Hepatocyte (in vitro differentiated cells): Measurements from ENCODE around the gene LZIC. TPM values are rescaled to one million over a fixed set of nuclear protein-coding genes. Genes with fewer than 3 reads are reported as not detected.

Experiments used
- DNase-seq: peaks from one replicate; pipeline ENCODE4 v3.0.0-alpha.2; 2016; ENCODE audit warnings: low spot score
- H2AFZ ChIP-seq: fragments of 200-600 bp; sonication (generic); 2 replicates; pipeline ENCODE4 v1.6.0; 2016; ENCODE audit warnings: antibody characterized with exemption, mild to moderate bottlenecking
- H3K27ac ChIP-seq: fragments of 200-600 bp; sonication (generic); 2 replicates; pipeline ENCODE4 v1.5.1; 2016; ENCODE audit warnings: mild to moderate bottlenecking
- H3K27me3 ChIP-seq: fragments of 200-600 bp; sonication (generic); 2 replicates; pipeline ENCODE4 v1.6.1; 2016
- H3K36me3 ChIP-seq: fragments of 200-600 bp; sonication (generic); replicated peaks from 2 replicates; pipeline ENCODE4 v1.5.1; 2016; ENCODE audit warnings: low read depth; ENCODE audit not compliant: insufficient read depth
- H3K4me1 ChIP-seq: fragments of 200-600 bp; sonication (generic); 2 replicates; pipeline ENCODE4 v1.5.1; 2016; ENCODE audit warnings: mild to moderate bottlenecking, moderate library complexity; ENCODE audit not compliant: insufficient read depth
- H3K4me2 ChIP-seq: fragments of 200-600 bp; sonication (generic); 2 replicates; pipeline ENCODE4 v1.6.0; 2016
- H3K4me3 ChIP-seq: fragments of 200-600 bp; sonication (generic); 2 replicates; pipeline ENCODE4 v1.5.1; 2016; ENCODE audit warnings: mild to moderate bottlenecking
- H3K79me2 ChIP-seq: fragments of 200-600 bp; sonication (generic); 2 replicates; pipeline ENCODE4 v1.6.0; 2017; ENCODE audit warnings: mild to moderate bottlenecking
- H3K9me2 ChIP-seq: fragments of 200-600 bp; sonication (generic); replicated peaks from 2 replicates; pipeline ENCODE4 v1.6.0; 2017; ENCODE audit warnings: mild to moderate bottlenecking; ENCODE audit not compliant: insufficient read depth
- H3K9me3 ChIP-seq: fragments of 200-600 bp; sonication (generic); 2 replicates; pipeline ENCODE4 v1.5.1; 2016; ENCODE audit warnings: low read depth, mild to moderate bottlenecking
- H4K20me1 ChIP-seq: fragments of 200-600 bp; sonication (generic); 2 replicates; pipeline ENCODE4 v1.6.0; 2016; ENCODE audit warnings: mild to moderate bottlenecking; ENCODE audit not compliant: insufficient read depth, poor library complexity, severe bottlenecking
- EZH2 ChIP-seq: fragments of 200-600 bp; sonication (generic); IDR thresholded peaks from 2 replicates; pipeline ENCODE4 v1.6.1; 2016; ENCODE audit warnings: antibody characterized with exemption, mild to moderate bottlenecking, borderline replicate concordance
- EZH2phosphoT487 ChIP-seq: fragments of 200-600 bp; sonication (generic); IDR thresholded peaks from one replicate; pipeline ENCODE4 v1.6.1; 2018; ENCODE audit warnings: antibody characterized with exemption, mild to moderate bottlenecking, low read depth, moderate library complexity; ENCODE audit not compliant: unreplicated experiment, severe bottlenecking
- WGBS: methylation state at CpG from one replicate; pipeline ENCODE4 v1.1.6; 2016; ENCODE audit warnings: low lambda C conversion rate; ENCODE audit errors: missing lambda C conversion rate; 5-methylcytosine and 5-hydroxymethylcytosine counted together
- polyA plus RNA-seq: library from polyadenylated mRNA; unstranded; fragments of >200 nt; fragmentation: Nextera tagmentation; extraction: Ambion mirVana; gene quantifications from 2 replicates; pipeline ENCODE4 v1.2.1, GENCODE V29; 2016
- total RNA-seq: library from RNA; depleted of rRNA; stranded (reverse); fragments of >200 nt; gene quantifications from 2 replicates; pipeline ENCODE4 v1.2.3, GENCODE V29; 2014
- TF ChIP-seq, protein P1 (sequence below): fragments of 200-600 bp; sonication (generic); IDR thresholded peaks from 2 replicates; pipeline ENCODE4 v1.5.1; 2016; ENCODE audit warnings: antibody characterized with exemption, mild to moderate bottlenecking; ENCODE audit not compliant: poor library complexity

Gene LZIC
- total and polyA plus RNA-seq, 2 experiments from 2014 or later = 24.2 to 48.1 TPM

GRCh38 chr1:9884805-9885204 lies 58.4 kb downstream of the LZIC start:
- Histone ChIP-seq H3K27ac (no peak overlapping the region), H3K79me2 (peaks cover 15% of the 10 kb centered on the region), H3K9me3 (no peaks in the 10 kb centered on the region), H4K20me1 (no peaks in the 10 kb centered on the region), H3K4me3 (no peak overlapping the region), H3K4me2 (no peak overlapping the region), H3K36me3 (no peaks in the 10 kb centered on the region), H3K27me3 (no peaks in the 10 kb centered on the region), H3K9me2 (no peaks in the 10 kb centered on the region), H2AFZ (no peak overlapping the region), H3K4me1 (no peaks in the 10 kb centered on the region)
- 93% methylated on average over 7 of the region's 8 CpGs for WGBS
- TF ChIP-seq, protein P1, sequence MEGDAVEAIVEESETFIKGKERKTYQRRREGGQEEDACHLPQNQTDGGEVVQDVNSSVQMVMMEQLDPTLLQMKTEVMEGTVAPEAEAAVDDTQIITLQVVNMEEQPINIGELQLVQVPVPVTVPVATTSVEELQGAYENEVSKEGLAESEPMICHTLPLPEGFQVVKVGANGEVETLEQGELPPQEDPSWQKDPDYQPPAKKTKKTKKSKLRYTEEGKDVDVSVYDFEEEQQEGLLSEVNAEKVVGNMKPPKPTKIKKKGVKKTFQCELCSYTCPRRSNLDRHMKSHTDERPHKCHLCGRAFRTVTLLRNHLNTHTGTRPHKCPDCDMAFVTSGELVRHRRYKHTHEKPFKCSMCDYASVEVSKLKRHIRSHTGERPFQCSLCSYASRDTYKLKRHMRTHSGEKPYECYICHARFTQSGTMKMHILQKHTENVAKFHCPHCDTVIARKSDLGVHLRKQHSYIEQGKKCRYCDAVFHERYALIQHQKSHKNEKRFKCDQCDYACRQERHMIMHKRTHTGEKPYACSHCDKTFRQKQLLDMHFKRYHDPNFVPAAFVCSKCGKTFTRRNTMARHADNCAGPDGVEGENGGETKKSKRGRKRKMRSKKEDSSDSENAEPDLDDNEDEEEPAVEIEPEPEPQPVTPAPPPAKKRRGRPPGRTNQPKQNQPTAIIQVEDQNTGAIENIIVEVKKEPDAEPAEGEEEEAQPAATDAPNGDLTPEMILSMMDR = no peak
- TF ChIP-seq EZH2phosphoT487 = no peak
- TF ChIP-seq EZH2 = no peak
- DNase-seq = no peak

GRCh38 chr1:9883585-9884449 lies 59.4 kb downstream of the LZIC start:
- H3K79me2 ChIP-seq = peaks cover 15% of the 10 kb centered on the region
- no peaks in the 10 kb centered on the region for H3K4me1 ChIP-seq
- H3K9me3 ChIP-seq = no peaks in the 10 kb centered on the region
- H3K27me3 ChIP-seq = no peaks in the 10 kb centered on the region
- H3K4me2 ChIP-seq = no peak overlapping the region
- 93% methylated on average over 9 of the region's 11 CpGs for WGBS
- no peak overlapping the region for H3K27ac ChIP-seq
- TF ChIP-seq, protein P1 = no peak
- TF ChIP-seq EZH2 = no peak
- TF ChIP-seq EZH2phosphoT487 = no peak
- H3K36me3 ChIP-seq = no peaks in the 10 kb centered on the region
- H3K4me3 ChIP-seq = no peak overlapping the region
- no peaks in the 10 kb centered on the region for H4K20me1 ChIP-seq
- DNase-seq = no peak
- no peak overlapping the region for H2AFZ ChIP-seq
- H3K9me2 ChIP-seq = no peaks in the 10 kb centered on the region

DNA sequence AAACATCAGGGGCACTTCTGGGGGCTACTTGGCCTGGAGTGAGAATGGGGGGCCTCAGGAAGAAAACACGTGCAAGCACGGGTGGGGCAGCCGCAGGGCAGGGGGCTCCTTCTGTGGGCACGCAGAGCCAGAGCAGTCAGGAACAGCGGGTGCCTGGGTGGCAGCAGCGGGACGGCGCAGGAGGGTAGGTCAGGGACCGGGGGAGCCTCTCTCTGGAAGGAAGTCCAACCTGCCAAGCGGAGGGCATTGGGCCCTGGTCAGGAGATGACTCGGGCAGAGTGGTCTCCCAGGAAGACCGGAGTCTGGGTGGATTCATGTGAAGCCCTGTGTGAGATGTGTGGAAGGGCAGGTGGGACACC lies 60.3 kb downstream of the LZIC start:
- H3K27me3 ChIP-seq = no peaks in the 10 kb centered on the region
- no peak overlapping the region for H3K4me2 ChIP-seq
- no peak for TF ChIP-seq EZH2phosphoT487
- TF ChIP-seq EZH2 = no peak
- TF ChIP-seq, protein P1 = no peak
- DNase-seq = no peak
- H3K4me3 ChIP-seq = no peak overlapping the region
- no peaks in the 10 kb centered on the region for H3K4me1 ChIP-seq
- no peak overlapping the region for H3K27ac ChIP-seq
- WGBS = 97% methylated on average over 11 of the region's 12 CpGs
- no peaks in the 10 kb centered on the region for H3K9me3 ChIP-seq
- H3K79me2 ChIP-seq = peaks cover 10% of the 10 kb centered on the region
- H2AFZ ChIP-seq = no peak overlapping the region
- no peaks in the 10 kb centered on the region for H3K9me2 ChIP-seq
- H4K20me1 ChIP-seq = no peaks in the 10 kb centered on the region
- no peaks in the 10 kb centered on the region for H3K36me3 ChIP-seq
